ENCODE measurements around the gene CD72. TPM values are rescaled to one million over a fixed set of nuclear protein-coding genes. Genes with fewer than 3 reads are reported as not detected.
A peak's percentile ranks its signal among the peaks of the same experiment; 100 is the strongest.
"Not testable (repeated sequence)": the region's sequence is repeated elsewhere in the genome, so short reads cannot be mapped to it uniquely, and the experiment has no call there.

Gene CD72
- total and polyA plus RNA-seq, 4 donors = 2.0 to 5.7 (median 3.5) TPM

GRCh38 chr9:35646533-35647265 lies 28.5 kb upstream of the CD72 start (continued):
- TF ChIP-seq REST (IDR thresholded peaks at IDR 0.05) (no peak), SP1 (IDR thresholded peaks at IDR 0.05) (no peak)

- Histone ChIP-seq H3K4me1 (ENCODE audit: control insufficient read depth in 4 of 4, insufficient read depth in 4 of 4, low read length in 3 of 4) (peaks cover 0 to 8% (median 2%) of the 10 kb centered on the region in 4 donors), H3K27ac (ENCODE audit: low read depth in 1 of 2, low read length in 2 of 2) (peak overlapping the region; percentile 70 to 82), H3K9ac (ENCODE audit: low read depth in 1 of 2, low read length in 2 of 2) (peak overlapping the region; percentile 83 to 91), H3K36me3 (ENCODE audit: control insufficient read depth in 4 of 4, insufficient read depth in 3 of 4, low read depth in 1 of 4, low read length in 3 of 4) (no peaks in the 10 kb centered on the region), H3K9me3 (ENCODE audit: control insufficient read depth in 4 of 4, low read length in 3 of 4) (no peaks in the 10 kb centered on the region), H3K4me3 (ENCODE audit: low read depth in 1 of 3, low read length in 3 of 3) (peak overlapping the region; percentile 36 to 74 (median 52)), H3K27me3 (ENCODE audit: control insufficient read depth in 4 of 4, insufficient read depth in 4 of 4, low read length in 3 of 4) (no peaks in the 10 kb centered on the region)
- 12% methylated on average over 11 of the region's 11 CpGs for WGBS
- TF ChIP-seq ZBTB33 (IDR thresholded peaks at IDR 0.05) (no peak), CTCF (IDR thresholded peaks at IDR 0.05; ENCODE audit: low read depth, low read length, missing input control) (no peak), MAX (IDR thresholded peaks at IDR 0.05) (no peak), HNF4A (conservative IDR thresholded peaks at IDR 0.05) (no peak), NR2F2 (IDR thresholded peaks at IDR 0.05) (no peak), TAF1 (conservative IDR thresholded peaks at IDR 0.05) (peak; percentile 17)
- peak; percentile 53 for DNase-seq (ENCODE audit: low spot score)
Measured at GRCh38 chr9:35646153-35646532, 27.9 kb upstream of the CD72 start.

GRCh38 chr9:35645736-35646135 lies 27.5 kb upstream of the CD72 start:
- not testable (repeated sequence) for DNase-seq (ENCODE audit: low spot score)
- H3K9ac ChIP-seq (ENCODE audit: low read depth in 1 of 2, low read length in 2 of 2) = peak overlapping the region in 1 of 2 donors; percentile 83
- 54% methylated on average over 10 of the region's 10 CpGs for WGBS

More at GRCh38 chr9:35645736-35646135, 27.5 kb upstream of the CD72 start:
- not testable (repeated sequence) for H3K4me1 ChIP-seq (ENCODE audit: control insufficient read depth in 4 of 4, insufficient read depth in 4 of 4, low read length in 3 of 4); H3K4me3 ChIP-seq (ENCODE audit: low read depth in 1 of 3, low read length in 3 of 3); H3K27me3 ChIP-seq (ENCODE audit: control insufficient read depth in 4 of 4, insufficient read depth in 4 of 4, low read length in 3 of 4); H3K9me3 ChIP-seq (ENCODE audit: control insufficient read depth in 4 of 4, low read length in 3 of 4); H3K36me3 ChIP-seq (ENCODE audit: control insufficient read depth in 4 of 4, insufficient read depth in 3 of 4, low read depth in 1 of 4, low read length in 3 of 4)
- H3K27ac ChIP-seq (ENCODE audit: low read depth in 1 of 2, low read length in 2 of 2) = peak overlapping the region in 1 of 2 donors; percentile 82

Data from liver (tissue), 9 donors.